HG02642 (cell line): ENCODE results near the gene PROB1.
"Not testable (repeated sequence)": the region's sequence is repeated elsewhere in the genome, so short reads cannot be mapped to it uniquely, and the experiment has no call there.

Experiments
- ATAC-seq: cut with Tn5 transposase; IDR thresholded peaks from one replicate; pipeline ENCODE4 v1.9.1; 2021; ENCODE audit warnings: mild to moderate bottlenecking; ENCODE audit not compliant: unreplicated experiment, poor library complexity

The PROB1 gene, protein sequence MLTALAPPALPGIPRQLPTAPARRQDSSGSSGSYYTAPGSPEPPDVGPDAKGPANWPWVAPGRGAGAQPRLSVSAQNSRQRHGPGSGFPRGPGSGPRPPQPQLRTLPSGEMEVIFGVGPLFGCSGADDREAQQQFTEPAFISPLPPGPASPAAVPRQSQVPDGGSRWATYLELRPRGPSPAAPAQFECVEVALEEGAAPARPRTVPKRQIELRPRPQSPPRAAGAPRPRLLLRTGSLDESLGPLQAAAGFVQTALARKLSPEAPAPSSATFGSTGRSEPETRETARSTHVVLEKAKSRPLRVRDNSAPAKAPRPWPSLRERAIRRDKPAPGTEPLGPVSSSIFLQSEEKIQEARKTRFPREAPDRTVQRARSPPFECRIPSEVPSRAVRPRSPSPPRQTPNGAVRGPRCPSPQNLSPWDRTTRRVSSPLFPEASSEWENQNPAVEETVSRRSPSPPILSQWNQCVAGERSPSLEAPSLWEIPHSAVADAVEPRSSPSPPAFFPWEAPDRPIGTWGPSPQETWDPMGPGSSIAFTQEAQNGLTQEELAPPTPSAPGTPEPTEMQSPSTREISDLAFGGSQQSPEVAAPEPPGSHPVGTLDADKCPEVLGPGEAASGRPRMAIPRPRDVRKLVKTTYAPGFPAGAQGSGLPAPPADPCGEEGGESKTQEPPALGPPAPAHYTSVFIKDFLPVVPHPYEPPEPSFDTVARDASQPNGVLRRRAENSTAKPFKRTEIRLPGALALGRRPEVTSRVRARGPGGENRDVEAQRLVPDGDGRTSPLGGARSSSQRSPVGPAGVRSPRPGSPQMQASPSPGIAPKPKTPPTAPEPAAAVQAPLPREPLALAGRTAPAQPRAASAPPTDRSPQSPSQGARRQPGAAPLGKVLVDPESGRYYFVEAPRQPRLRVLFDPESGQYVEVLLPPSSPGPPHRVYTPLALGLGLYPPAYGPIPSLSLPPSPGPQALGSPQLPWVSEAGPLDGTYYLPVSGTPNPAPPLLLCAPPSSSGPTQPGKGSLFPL

DNA sequence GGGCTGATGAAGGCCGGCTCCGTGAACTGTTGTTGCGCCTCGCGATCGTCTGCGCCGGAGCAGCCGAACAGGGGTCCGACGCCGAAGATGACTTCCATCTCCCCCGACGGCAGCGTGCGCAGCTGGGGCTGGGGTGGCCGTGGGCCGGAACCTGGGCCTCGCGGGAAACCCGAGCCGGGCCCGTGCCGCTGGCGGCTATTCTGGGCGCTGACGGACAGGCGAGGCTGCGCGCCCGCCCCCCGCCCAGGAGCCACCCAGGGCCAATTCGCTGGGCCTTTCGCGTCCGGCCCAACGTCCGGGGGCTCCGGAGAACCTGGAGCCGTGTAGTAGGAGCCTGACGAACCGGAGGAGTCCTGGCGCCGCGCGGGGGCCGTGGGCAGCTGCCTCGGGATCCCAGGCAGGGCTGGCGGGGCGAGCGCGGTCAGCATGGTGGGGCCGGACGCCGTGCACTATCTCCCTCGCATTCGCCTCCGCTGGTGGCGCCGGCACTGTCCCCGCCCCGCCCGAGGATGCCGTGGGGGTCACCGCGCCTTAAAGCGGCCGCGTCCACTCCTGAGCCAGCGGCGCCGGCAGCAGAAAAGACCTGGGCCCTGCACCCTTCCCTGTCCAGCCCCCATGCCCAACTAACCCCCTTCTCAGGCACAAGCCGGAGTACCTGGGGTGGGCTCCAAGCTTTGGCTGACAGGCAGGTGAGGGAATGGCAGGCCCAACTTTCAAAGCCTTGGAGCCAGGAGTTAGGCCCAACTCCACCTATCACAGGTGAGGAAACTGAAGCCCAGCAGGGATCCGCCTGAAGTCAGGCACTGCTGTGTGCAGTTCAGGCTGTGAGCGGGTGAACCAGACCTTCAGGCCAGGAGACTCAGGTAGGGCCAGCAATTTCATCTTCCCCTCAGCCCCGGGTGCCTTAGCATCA, at the start of gene PROB1:
TSS of gene PROB1 (minus strand) at position 451 of the 913 bp plus-strand sequence. CDS start at position 428, 23 bp downstream.
- no peak for ATAC-seq

DNA sequence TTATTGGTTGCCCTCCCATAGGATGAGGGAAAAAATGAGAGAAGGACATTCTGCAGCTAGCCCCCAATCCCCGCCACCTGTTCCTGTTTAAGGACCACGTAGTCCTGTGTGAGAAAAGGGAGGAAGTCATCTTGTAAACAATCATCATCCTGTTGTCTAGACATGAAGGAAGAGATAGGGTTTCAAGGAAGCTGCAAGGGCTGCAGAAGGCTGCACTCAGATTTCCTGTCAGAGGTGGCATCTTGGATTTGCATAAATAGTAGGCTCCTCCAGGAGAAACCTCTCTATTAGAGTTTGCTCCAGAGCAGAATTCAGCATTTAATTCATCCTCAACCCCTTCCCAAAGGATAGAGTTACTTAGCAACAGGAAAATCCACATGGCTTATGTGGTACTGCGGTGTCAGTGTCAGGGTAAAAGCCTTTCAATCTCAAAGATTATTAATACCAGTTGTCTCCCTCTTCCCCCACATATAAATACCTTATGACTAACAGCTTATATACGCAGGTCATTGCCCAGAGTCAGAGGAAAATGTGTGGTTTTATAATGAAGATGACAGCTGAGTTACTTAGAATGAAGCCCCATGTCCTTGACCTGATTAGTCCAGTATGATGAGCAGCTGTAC, 49.0 kb upstream of the PROB1 start:
- ATAC-seq: no peak

GRCh38 chr5:139440416-139440815, 45.5 kb upstream of the PROB1 start:
- ATAC-seq: not testable (repeated sequence)

GRCh38 chr5:139439013-139439903, 44.4 kb upstream of the PROB1 start, which contains the start of gene DNAJC18:
Gene DNAJC18 (minus strand): TSS chr5:139439525. CDS start chr5:139439445, 80 bp downstream.
- ATAC-seq: peak; percentile 95

GRCh38 chr5:139438707-139439012, 43.8 kb upstream of the PROB1 start:
- no peak for ATAC-seq

GRCh38 chr5:139435676-139436075, 40.8 kb upstream of the PROB1 start:
- no peak for ATAC-seq

DNA sequence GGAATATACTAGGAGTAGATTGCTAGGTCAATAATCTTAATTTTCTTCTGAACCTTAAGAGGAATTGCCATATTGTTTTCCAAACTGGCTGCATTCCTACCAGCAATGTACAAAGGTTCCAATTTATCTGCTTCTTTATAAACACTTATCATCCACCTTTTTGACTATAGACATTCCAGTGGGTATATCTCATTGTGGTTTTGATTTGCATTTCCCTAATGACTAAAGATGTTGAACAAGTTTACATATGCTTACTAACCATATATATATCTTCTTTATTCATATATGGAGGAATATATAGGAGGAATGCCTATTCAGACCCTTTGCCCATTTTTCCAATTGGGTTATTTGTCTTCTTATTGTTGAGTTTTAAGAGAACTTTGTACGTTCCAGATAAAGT, 36.8 kb upstream of the PROB1 start:
- no peak for ATAC-seq

DNA sequence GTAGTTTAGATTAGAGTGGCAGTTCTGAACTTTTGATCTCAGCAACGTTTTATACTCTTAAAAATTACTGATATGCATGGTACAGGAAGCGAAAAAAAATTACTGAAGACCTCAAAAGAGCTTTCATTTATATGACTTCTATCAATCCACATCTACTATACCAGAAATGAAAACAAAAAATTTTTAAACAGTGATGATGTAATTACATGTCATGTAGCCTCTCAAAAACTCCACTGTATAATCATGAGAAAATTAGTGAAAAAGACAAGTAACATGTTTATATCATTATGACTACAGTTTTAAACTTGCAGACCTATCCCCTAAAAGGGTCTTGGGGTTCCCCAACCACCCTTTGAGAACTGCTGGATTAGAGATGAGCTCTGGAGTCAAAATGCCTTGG, 35.1 kb upstream of the PROB1 start:
- ATAC-seq: no peak

DNA sequence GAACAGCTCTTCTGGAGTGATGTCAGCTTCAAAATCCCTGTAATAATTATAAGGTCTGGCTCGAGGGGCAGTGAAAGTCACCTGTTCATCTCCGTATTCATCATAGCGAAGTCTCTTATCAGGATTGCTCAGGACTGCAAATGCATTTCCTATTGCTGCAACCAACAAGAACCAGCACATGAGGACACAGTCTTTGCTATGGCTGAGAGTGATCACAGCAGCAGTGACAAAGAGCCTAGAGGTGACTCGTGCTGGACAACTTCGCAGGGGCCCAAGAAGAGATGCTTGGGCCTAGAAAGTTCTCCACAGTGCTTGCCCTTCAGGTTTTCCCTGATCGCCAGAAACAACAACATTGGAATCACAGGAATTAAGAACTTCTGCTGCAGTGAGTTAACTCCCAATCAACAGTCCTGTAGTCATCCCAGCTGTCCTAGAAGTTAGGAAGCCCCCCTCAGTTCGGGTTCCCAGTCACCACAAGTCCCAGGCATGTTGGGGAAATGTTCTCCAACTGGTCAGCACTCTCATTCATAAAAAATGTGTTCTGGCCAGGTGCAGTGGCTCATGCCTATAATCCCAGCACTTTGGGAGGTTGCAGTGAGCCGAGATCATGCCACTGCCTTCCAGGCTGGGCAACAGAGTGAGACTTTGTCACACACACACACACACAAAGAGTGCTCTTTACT, 31.4 kb upstream of the PROB1 start:
- ATAC-seq: no peak

DNA sequence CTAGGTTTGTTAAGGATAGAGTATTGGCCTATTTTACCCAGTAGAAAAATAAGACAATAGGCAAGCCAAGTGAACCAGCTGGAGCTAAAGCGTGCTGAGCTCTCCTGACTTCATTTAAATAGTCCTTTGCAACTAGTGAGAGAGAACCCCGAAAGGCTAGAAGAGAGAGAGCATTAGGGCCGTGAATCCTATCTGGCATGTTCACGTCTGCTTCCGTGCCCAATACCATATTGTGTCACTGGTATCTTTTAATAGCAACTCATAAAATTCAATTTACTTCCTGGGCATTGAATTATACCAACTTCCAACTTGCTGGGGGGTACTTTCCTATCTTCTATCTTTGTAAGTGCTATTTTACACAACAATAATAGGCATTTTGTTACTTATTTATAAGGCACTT, 30.6 kb upstream of the PROB1 start:
- ATAC-seq: no peak

DNA sequence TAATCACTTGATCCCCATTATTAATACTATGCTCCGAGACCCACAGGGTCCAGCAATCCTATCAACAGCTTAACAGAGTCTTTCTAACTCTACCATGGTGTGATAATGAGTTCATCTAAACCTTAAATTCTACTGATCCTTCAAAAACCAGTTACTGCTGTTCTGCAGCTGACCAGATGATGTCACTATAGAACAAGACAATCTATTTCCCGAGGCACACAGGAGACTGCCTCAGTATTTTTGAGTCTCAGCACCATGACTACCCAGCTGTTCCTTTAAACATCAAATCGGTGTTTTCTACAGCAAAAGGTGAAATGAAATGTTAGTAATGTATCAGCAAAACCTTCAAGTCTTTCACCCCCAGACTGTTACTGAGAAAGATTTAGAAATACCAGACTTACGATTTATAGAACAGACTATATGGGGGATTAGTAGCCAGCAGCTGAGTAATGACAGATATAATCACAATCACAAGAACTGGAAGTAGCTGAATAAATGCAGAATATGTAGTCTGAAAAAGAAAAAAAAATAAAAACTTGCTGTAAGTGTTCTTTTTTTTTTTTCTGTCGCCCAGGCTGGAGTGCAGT, 27.5 kb upstream of the PROB1 start:
- peak; percentile 66 for ATAC-seq

DNA sequence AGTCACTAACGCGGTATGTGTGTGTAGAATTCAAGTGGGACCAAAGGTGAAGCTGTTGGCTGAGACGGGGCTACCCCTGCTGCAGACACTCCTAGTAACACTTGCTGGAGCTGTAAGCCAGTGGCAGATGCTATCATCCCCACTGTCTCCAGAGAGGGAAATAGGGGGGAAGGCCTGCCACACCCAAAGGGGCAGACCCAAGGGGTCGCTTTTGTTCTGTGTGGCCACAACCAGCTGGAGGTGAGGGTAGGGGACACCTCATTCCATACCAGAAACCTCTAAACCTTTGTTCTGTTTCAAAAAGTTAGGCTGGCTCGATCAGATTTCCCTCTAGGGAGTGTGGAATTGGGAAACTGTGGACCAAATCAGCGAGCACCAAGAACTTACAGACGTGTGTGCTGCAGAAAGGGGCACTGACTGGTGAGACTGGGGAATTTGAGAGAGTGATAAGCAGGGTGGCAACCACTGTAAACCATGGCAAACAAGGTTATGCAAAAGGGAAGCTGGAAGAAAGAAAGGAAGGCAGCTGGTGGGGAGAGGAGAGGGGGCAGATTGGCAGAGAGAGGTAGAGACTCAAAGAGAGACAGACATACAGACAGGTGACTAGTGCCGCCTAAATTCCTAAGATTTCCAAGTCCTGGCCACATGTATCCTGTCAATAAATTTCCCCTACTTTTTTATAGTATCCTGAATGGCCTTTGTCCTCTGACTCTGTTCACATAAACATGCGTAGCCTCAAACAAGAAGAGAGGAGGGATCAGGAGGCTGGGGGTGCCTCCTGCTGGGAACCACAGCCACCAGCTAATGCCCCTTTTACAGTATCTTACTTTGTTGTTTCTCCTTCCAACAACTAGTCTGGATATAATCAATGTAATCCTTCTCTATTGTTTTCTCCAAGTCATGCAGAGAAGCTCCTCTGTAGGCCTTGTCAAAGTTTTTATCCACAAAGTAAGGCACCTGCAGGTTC, 24.6 kb upstream of the PROB1 start:
- ATAC-seq: no peak

DNA sequence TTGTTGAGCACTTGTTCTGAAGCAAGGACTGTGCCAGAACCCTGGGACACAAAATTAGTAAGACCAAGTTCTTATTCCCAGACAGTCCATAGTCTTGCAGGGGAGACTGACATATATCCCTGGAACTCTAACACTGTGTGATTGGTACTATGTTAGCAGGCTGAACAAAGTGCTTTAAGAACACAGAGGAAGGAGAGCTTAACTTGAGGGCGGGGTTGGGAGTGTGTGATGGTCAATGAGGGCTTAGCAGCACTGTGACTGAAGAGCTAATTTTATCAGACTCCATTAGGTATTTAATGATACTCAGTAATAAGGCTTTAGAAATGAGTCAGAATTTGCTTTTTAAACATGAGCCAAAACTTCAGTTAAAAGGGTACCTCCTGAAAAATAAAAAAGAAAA, 23.9 kb upstream of the PROB1 start:
- no peak for ATAC-seq

GRCh38 chr5:139417214-139417613, 22.3 kb upstream of the PROB1 start:
- ATAC-seq: no peak

DNA sequence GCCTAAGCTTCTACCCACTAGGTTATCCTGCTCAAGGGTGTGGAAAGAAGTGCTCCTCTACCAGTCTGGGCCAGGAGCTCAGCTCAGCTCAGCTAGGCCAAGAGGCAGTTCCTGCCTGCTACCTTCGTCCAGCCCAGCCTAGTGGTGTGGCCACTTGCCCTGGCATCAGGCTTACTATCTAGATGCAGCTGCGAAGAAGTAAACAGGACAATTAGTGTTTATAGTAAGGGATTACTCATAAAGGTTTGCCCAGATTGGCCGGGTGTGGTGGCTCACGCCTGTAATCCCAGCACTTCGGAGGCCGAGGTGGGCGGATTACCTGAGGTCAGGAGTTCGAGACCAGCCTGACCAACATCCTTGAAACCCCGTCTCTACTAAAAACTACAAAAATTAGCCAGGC, 21.7 kb upstream of the PROB1 start:
- ATAC-seq: no peak

DNA sequence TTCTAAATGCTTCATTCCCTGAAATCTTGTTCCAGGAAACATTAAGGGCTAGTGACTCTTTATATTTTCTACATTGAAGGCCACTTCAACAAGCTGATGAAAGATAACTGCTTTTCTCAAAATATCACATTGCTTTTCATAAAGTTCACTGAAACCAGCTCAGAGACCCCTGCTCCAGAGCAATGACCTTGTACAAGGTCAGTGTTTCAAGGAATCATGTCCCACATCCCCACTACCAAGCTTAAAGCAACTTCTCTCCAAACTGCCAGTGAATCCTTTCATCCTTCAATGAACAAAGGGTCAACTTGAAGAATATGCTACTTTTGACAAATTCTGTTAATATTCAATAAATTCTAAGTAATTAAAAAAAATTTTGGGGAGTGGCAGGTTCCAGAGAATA, 21.0 kb upstream of the PROB1 start:
- ATAC-seq: no peak
